ENCODE measurements around the gene ABHD17C.

The ABHD17C gene

GRCh38 chr15:80788536-80788935 lies 93.4 kb downstream of the ABHD17C start:
- DNase-seq (ENCODE audit: low spot score): no peak

- no peak for DNase-seq (ENCODE audit: low spot score)
Observed at GRCh38 chr15:80789296-80789695, 94.2 kb downstream of the ABHD17C start.

GRCh38 chr15:80789796-80790195 lies 94.7 kb downstream of the ABHD17C start:
- no peak for DNase-seq (ENCODE audit: low spot score)

DNA sequence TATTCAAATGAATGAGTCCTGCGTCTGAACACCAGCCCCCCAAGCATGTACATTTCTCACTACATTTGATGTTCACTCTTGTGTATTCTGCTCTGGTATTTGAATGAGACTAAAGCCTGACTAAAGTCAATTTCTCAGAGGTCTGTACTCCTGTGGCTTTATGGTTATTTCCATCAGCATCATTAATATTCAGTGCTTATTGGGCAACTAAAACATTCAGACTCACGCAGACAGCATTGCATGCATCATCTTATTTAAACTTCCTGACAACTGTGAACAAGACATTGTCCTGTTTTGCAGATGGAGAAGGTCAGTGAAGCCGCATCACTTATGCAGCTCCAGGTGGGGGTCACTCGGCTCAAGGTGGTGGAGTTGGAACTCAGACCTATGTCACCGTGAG lies 95.1 kb downstream of the ABHD17C start:
- DNase-seq (ENCODE audit: low spot score): no peak

DNA sequence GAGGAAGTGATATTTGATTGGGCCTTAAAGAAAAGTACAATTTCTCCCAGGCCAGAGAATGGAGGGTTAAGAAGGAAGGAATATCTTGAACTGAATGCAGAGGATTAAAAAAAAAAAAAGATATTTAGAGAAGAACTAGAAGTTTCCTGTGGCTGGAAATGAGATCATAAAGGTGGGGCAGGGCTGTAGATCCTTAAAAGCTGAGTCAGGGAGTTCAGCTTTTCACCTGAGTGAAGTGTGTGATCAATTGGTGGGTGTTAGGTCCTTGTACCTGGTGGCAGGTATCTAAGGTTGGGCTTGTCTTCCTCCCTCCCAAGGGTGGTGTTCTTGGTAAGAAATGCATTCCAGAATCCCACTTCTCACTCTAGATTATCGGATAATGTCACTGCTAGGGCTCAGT lies 95.9 kb downstream of the ABHD17C start:
- no peak for DNase-seq (ENCODE audit: low spot score)

DNA sequence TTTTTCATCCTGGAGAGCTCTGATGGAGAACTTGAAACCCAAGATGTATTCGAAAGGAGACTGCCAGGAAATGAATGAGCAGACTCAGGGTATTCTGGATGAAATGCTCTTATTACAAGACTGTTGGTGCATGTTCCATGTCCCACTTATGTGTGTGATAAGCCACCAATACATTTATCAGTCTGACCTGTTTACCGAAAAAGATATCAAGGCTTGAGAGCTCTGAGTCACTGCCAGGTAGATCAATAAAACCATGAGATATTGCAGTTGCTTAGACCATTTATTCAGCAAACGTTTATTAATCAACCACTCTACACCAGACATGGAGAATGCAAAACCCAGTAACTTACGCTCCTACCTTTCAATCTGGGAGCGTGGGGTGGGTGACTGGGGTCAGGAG lies 101.3 kb downstream of the ABHD17C start:
- DNase-seq (ENCODE audit: low spot score): no peak

GRCh38 chr15:80798911-80799310 lies 103.8 kb downstream of the ABHD17C start:
- no peak for DNase-seq (ENCODE audit: low spot score)

DNA sequence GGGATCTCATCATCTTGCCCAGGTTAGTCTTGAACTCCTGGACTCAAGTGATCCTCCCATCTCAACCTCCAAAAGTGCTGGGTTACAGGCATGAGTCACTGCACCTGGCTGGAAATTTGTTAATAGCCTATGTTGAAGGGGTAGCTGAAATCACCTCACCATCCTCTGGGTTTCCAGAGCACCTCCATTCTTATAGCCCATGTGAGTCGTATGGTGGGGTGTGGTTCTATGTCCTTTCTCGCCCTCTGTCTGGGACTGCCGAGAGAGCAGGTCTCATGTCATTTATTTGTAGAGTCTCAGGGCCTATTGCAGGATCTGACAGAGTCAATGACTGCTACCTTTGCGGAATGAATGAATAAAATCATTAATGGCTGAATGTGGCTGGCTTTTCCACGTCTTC lies 105.0 kb downstream of the ABHD17C start:
- no peak for DNase-seq (ENCODE audit: low spot score)

DNA sequence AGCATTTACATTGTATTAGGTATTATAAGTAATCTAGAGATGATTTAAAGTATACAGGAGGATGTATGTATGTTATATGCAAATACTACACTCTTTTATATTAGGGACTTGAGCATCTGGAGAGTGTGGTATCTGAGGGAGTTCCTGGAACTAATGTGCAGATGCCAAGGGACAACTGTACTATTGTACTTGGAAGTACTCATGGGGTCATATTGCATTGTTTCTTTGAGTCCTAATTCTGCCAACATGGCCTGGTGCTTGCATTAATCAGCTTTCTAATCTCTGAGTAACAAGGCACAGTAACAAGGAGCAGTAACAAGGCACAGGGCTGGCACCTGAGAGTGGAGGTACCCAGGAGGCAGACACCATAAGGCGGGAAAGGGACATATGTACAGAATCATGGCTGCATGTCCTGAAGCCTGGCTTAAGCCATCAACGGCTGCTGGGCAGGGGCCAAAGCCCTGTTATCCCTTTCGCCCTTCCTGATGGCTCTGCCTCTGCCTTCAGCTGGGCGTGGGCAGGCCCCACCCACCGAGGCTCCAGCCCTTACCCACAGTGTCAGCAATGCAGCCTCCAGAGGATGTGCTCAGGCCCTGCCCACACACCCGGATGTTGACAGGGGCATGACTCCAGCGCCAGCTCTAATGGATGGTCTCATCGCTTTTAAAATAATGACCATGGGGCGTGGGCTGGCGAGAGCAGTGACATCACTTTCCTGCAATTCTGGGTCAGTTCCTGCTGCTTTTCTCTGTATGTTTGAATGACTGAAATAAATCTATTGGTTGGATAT lies 107.0 kb downstream of the ABHD17C start:
- no peak for DNase-seq (ENCODE audit: low spot score)

DNA sequence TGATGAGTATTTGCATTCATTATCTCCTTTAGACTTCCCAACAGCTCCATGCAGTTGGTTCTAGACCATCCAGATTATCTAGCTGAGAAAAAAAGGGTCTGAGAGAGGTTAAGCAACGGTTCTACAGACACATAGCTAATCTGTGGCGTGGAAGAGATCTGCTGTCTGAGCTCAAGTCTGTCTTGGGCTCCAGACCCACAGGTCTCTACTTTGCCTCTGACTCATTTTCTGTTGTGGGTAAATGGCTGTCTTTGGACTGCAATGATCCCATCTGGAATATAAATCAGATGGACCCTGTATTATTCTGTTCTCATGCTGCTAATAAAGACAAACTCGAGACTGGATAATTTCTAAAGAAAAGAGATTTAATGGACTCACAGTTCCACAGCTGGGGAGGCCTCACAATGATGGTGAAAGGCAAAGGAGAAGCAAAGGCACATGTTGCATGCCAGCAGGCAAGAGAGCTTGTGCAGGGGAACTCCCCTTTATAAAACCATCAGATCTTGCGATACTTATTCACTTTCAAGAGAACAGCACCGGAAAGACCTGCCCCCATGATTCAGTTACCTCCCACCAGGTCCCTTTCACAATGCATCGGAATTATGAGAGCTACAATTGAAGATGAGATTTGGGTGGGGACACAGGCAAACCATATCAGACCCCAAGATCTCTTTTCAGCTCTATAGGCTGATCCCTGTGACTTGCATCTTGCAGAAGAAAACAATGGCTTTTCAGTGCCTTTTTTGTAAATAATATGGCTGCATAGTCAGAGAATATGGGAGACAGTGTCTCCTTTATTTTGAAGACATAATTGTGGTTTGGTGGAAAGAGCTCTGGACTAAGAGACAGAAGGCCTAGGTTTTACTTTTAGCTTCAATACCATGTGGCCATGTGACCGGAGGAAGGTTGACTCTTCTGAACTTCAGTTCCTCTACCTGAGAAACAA lies 108.7 kb downstream of the ABHD17C start:
- peak; percentile 9 for DNase-seq (ENCODE audit: low spot score)

- no peak for DNase-seq (ENCODE audit: low spot score)
Observed at GRCh38 chr15:80804970-80805495, 109.9 kb downstream of the ABHD17C start.
